ENCODE measurements around the gene QDPR. TPM values are rescaled to one million over a fixed set of nuclear protein-coding genes. Genes with fewer than 3 reads are reported as not detected.
"Not testable (repeated sequence)": the region's sequence is repeated elsewhere in the genome, so short reads cannot be mapped to it uniquely, and the experiment has no call there.

The QDPR gene
- total RNA-seq, 1 donor from 2014 or later, result 22.6 TPM

DNA sequence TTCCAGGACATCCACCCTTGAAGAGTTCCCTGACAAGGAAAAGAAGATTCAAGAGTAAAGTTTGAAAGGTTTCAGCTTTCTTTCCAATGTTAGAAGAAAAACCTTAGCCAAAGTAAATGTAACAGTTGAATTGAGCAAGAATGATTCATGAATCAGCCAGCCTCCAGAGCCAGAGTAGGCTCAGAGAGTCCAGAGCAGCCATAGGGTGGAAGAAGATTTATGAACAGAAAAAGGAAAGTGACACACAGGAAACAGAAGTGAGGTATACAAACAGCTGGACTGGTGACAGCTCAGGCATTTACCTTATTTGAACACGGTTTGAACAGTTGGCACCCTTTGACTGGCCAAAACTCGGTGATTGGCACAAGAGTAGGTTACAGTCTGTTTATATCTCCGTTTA, 63.2 kb downstream of the QDPR start:
- H3K4me3 ChIP-seq (ENCODE audit: low read depth, low read length), result no peak overlapping the region
- no peaks in the 10 kb centered on the region for H3K27me3 ChIP-seq (ENCODE audit: control insufficient read depth, insufficient read depth, low read length)
- H3K36me3 ChIP-seq (ENCODE audit: control insufficient read depth, insufficient read depth, low read length), result no peaks in the 10 kb centered on the region
- FAIRE-seq, result no peak
- no peak for TF ChIP-seq CTCF (IDR thresholded peaks at IDR 0.05; ENCODE audit: insufficient read depth, low read length, severe bottlenecking)
- peak; percentile 71 for DNase-seq (ENCODE audit: low read depth)

DNA sequence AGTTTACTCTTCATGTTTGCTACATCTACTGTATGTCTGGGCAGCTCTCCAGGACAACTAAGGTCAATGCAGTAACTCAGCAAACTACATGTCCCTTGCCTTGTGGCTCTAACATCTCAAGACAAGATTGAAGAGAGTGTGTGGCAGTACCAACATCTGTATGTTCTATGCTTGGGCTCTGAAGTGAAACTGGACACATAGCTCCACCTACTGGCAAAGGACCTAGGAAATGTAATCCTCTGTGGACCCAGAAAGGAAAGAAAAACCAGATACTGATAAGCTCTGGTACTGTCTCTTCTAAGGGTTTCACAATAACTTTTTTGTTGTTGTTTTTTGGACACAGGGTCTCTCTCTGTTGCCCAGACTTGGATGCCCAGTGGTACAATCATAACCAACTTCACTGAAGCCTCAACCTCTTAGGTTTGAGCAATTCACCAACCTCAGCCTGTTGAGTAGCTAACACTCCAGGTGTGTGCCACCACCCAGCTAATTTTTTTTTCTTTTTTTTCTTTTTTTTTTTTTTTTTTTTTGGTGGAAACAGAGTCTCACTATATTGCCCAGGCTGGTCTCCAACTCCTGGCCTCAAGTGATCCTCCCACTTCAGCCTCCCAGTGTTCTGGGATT, 64.1 kb downstream of the QDPR start:
- H3K27me3 ChIP-seq (ENCODE audit: control insufficient read depth, insufficient read depth, low read length), result no peaks in the 10 kb centered on the region
- DNase-seq (ENCODE audit: low read depth) (peak; percentile 68), FAIRE-seq (no peak)
- no peaks in the 10 kb centered on the region for H3K36me3 ChIP-seq (ENCODE audit: control insufficient read depth, insufficient read depth, low read length)
- no peak overlapping the region for H3K4me3 ChIP-seq (ENCODE audit: low read depth, low read length)
- peak; percentile 67 for TF ChIP-seq CTCF (IDR thresholded peaks at IDR 0.05; ENCODE audit: insufficient read depth, low read length, severe bottlenecking)

DNA sequence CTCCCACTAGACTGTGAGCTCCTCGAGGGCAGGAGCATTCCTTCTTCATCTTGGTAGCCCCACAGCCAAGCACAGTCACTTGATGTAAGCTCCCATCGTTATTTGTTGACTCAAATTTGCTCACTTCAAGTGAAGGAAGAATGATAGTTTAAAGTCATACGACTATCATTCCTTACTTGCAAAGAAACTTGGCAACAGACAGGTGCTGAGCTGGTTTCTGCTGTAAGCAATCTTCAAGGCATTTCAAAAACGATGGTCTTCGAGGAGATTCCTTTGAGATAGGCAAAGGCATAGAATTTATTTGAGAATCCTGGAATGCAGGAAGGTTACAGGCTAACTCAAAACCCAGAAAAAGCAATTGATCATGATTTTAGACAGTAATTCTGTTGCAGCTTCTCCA, 64.8 kb downstream of the QDPR start:
- Histone ChIP-seq H3K4me3 (ENCODE audit: low read depth, low read length) (no peak overlapping the region), H3K36me3 (ENCODE audit: control insufficient read depth, insufficient read depth, low read length) (no peaks in the 10 kb centered on the region), H3K27me3 (ENCODE audit: control insufficient read depth, insufficient read depth, low read length) (no peaks in the 10 kb centered on the region)
- DNase-seq (ENCODE audit: low read depth) (no peak), FAIRE-seq (no peak)
- TF ChIP-seq CTCF (IDR thresholded peaks at IDR 0.05; ENCODE audit: insufficient read depth, low read length, severe bottlenecking), result no peak

- not testable (repeated sequence) for H3K27me3 ChIP-seq (ENCODE audit: control insufficient read depth, insufficient read depth, low read length); H3K4me3 ChIP-seq (ENCODE audit: low read depth, low read length); H3K36me3 ChIP-seq (ENCODE audit: control insufficient read depth, insufficient read depth, low read length); FAIRE-seq
- DNase-seq (ENCODE audit: low read depth), result peak; percentile 22
These were observed 69.4 kb downstream of the QDPR start for GRCh38 chr4:17442477-17442876.

DNA sequence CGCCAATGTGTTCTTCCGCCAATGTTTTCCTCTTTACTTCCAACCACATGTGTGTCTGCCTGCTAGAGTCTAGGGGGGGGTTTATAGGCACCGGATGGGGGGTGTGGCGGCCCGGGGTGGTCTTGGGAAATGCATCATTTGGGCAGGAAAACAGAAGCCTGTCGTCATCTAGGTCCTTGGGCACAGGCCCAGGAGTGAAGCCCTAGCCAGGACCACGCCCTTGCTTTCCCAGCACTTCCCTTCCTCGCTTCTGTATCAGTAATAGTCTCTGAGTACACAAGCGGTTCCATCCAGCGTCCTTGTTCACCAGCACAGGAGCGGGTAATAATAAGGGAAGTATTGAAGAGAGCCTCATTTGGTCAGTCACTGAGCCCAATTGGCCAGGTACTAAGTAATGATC, 74.5 kb downstream of the QDPR start:
- Histone ChIP-seq H3K27me3 (ENCODE audit: control insufficient read depth, insufficient read depth, low read length) (no peaks in the 10 kb centered on the region), H3K4me3 (ENCODE audit: low read depth, low read length) (no peak overlapping the region), H3K36me3 (ENCODE audit: control insufficient read depth, insufficient read depth, low read length) (no peaks in the 10 kb centered on the region)
- DNase-seq (ENCODE audit: low read depth), result no peak
- no peak for FAIRE-seq
- TF ChIP-seq CTCF (IDR thresholded peaks at IDR 0.05; ENCODE audit: insufficient read depth, low read length, severe bottlenecking), result no peak

- DNase-seq (ENCODE audit: low read depth) (no peak), FAIRE-seq (no peak)
- Histone ChIP-seq H3K27me3 (ENCODE audit: control insufficient read depth, insufficient read depth, low read length) (no peaks in the 10 kb centered on the region), H3K36me3 (ENCODE audit: control insufficient read depth, insufficient read depth, low read length) (no peaks in the 10 kb centered on the region), H3K4me3 (ENCODE audit: low read depth, low read length) (no peak overlapping the region)
- TF ChIP-seq CTCF (IDR thresholded peaks at IDR 0.05; ENCODE audit: insufficient read depth, low read length, severe bottlenecking), result no peak
These were observed 75.2 kb downstream of the QDPR start for GRCh38 chr4:17436750-17437090.

Other genes starting within 250 kb of the QDPR start
- gene CLRN2, start 3.1 kb upstream of the QDPR start, total RNA-seq, result not detected in 2 replicates
- gene LAP3, start 65.1 kb upstream of the QDPR start, total RNA-seq, result 47.7 and 72.4 TPM in 2 replicates
- gene MED28, start 102.6 kb upstream of the QDPR start, total RNA-seq, result 9.1 and 12.4 TPM in 2 replicates